Neural cell (in vitro differentiated cells): Measurements from ENCODE around the gene EXOSC3.

Experiments
- EP300 ChIP-seq: fragments of 450-650 bp; conservative IDR thresholded peaks from 2 replicates; pipeline ENCODE4 v1.6.1; 2014; ENCODE audit warnings: antibody characterized with exemption, mild to moderate bottlenecking, moderate library complexity; ENCODE audit not compliant: poor library complexity, severe bottlenecking
- EZH2 ChIP-seq: fragments of 200-600, 300-800 bp; shearing (Covaris generic), sonication (generic); IDR thresholded peaks from 2 replicates; pipeline ENCODE4 v1.6.1; 2014; ENCODE audit warnings: antibody characterized with exemption, low read length, borderline replicate concordance, mild to moderate bottlenecking; ENCODE audit not compliant: insufficient read depth, poor library complexity, severe bottlenecking
- MXI1 ChIP-seq: fragments of 450-650 bp; conservative IDR thresholded peaks from 2 replicates; pipeline ENCODE4 v1.6.1; 2014; ENCODE audit warnings: antibody characterized with exemption, mild to moderate bottlenecking; ENCODE audit not compliant: poor library complexity, severe bottlenecking
- POLR2AphosphoS5 ChIP-seq: IDR thresholded peaks from 2 replicates; pipeline ENCODE4 v1.6.1; 2012
- RAD21 ChIP-seq: fragments of 450-650 bp; conservative IDR thresholded peaks from 2 replicates; pipeline ENCODE4 v1.6.1; 2014; ENCODE audit warnings: antibody characterized with exemption, mild to moderate bottlenecking, moderate library complexity
- SMC3 ChIP-seq: fragments of 450-650 bp; conservative IDR thresholded peaks from 2 replicates; pipeline ENCODE4 v1.6.1; 2014; ENCODE audit warnings: antibody characterized with exemption, mild to moderate bottlenecking, moderate library complexity; ENCODE audit not compliant: poor library complexity
- TAF1 ChIP-seq: IDR thresholded peaks from 2 replicates; pipeline ENCODE4 v1.6.1; 2012; ENCODE audit warnings: low read depth
- TF ChIP-seq, protein P1 (sequence below): fragments of 450-650 bp; IDR thresholded peaks from 2 replicates; pipeline ENCODE4 v1.5.1; 2014; ENCODE audit warnings: antibody characterized with exemption, mild to moderate bottlenecking, moderate library complexity; ENCODE audit not compliant: poor library complexity, severe bottlenecking

DNA sequence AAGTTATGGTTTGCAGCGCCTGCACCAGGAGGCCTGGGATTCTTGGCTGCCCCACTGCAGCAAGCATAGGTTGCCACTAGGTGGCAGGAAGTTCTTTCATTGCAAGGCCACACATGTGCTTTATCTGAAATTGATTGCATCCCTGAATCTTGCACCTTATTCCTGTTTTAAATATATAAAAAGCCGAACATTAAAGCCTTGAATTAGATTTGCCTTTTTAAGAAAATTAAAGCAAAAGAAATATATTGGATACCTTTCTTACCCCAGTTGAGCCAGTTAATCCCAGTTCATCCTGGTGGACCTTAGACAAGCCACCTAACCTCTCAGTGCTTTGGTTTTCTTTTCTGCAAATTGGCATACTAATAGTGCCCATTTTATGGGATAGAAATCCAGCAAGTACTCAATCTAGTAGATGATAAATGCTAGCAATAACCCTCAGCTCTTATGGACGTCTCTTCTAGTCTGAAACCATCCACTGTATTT is 37.6 kb downstream of the EXOSC3 start:
- TF ChIP-seq, protein P1, sequence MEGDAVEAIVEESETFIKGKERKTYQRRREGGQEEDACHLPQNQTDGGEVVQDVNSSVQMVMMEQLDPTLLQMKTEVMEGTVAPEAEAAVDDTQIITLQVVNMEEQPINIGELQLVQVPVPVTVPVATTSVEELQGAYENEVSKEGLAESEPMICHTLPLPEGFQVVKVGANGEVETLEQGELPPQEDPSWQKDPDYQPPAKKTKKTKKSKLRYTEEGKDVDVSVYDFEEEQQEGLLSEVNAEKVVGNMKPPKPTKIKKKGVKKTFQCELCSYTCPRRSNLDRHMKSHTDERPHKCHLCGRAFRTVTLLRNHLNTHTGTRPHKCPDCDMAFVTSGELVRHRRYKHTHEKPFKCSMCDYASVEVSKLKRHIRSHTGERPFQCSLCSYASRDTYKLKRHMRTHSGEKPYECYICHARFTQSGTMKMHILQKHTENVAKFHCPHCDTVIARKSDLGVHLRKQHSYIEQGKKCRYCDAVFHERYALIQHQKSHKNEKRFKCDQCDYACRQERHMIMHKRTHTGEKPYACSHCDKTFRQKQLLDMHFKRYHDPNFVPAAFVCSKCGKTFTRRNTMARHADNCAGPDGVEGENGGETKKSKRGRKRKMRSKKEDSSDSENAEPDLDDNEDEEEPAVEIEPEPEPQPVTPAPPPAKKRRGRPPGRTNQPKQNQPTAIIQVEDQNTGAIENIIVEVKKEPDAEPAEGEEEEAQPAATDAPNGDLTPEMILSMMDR, result peak; percentile 89
- TF ChIP-seq POLR2AphosphoS5 (no peak), EZH2 (no peak), TAF1 (no peak), SMC3 (peak; percentile 82), EP300 (no peak), RAD21 (peak; percentile 80), MXI1 (peak; percentile 39)
